IMR-90 (cell line): ENCODE data around the gene SIRT5. TPM values are rescaled to one million over a fixed set of nuclear protein-coding genes. Genes with fewer than 3 reads are reported as not detected.

ENCODE experiments used
- ATAC-seq: fragments of 200-7000 bp; cut with Tn5 transposase; 2 replicates; pipeline ENCODE4 v1.9.1; 2020; ENCODE audit warnings: low read depth, mild to moderate bottlenecking, moderate library complexity
- BruUV-seq: library from RNA; stranded (reverse); fragments of 400-500 nt; replicated peaks from 2 replicates; lab custom pipeline; 2021; lab: Mats Ljungman, UMichigan
- CTCF ChIA-PET: fragments of 300-600 bp; formaldehyde crosslinking; extraction: SDS; loops from one replicate; lab custom pipeline; 2021; ENCODE audit warnings: antibody characterized with exemption; lab: Yijun Ruan, JAX
- POLR2A ChIA-PET: fragments of 300-600 bp; sonication (Branson Sonifier 250); formaldehyde crosslinking; loops from one replicate; lab custom pipeline; 2022; ENCODE audit warnings: antibody characterized with exemption; ENCODE audit not compliant: unreplicated experiment; lab: Charles Lee
- DNase-seq: peaks from one replicate; pipeline ENCODE4 v3.0.0; 2013
- H2AFZ ChIP-seq: replicated peaks from 2 replicates; pipeline ENCODE3; 2013; ENCODE audit warnings: low read length, mild to moderate bottlenecking; ENCODE audit not compliant: poor library complexity
- H2AK5ac ChIP-seq: 2 replicates; pipeline ENCODE4 v1.6.1; 2013; ENCODE audit warnings: low read depth, low read length, inconsistent platforms
- H2AK9ac ChIP-seq: replicated peaks from 2 replicates; pipeline ENCODE3; 2013; ENCODE audit warnings: mild to moderate bottlenecking, low read depth, low read length, moderate library complexity; ENCODE audit not compliant: poor library complexity
- H2BK120ac ChIP-seq: 2 replicates; pipeline ENCODE4 v1.6.1; 2013; ENCODE audit warnings: low read depth, low read length, inconsistent platforms
- H2BK15ac ChIP-seq: 3 replicates; pipeline ENCODE4 v1.6.1; 2013; ENCODE audit warnings: low read depth, low read length, inconsistent platforms
- H2BK20ac ChIP-seq: 2 replicates; pipeline ENCODE4 v1.6.1; 2013; ENCODE audit warnings: low read depth, mild to moderate bottlenecking, inconsistent platforms, low read length, moderate library complexity
- H2BK5ac ChIP-seq: 2 replicates; pipeline ENCODE4 v1.6.1; 2013; ENCODE audit warnings: mild to moderate bottlenecking, low read depth, low read length, inconsistent platforms; ENCODE audit not compliant: poor library complexity, severe bottlenecking
- H3K14ac ChIP-seq: replicated peaks from 2 replicates; pipeline ENCODE4 v1.6.1; 2013; ENCODE audit warnings: low read depth, low read length, inconsistent platforms
- H3K18ac ChIP-seq: 2 replicates; pipeline ENCODE4 v1.6.1; 2013; ENCODE audit warnings: low read depth, low read length, control low read depth
- H3K23ac ChIP-seq: 2 replicates; pipeline ENCODE4 v1.6.1; 2013; ENCODE audit warnings: low read depth, low read length, inconsistent platforms
- H3K27ac ChIP-seq: 2 replicates; pipeline ENCODE4 v1.5.1; 2013; ENCODE audit warnings: mild to moderate bottlenecking, control low read depth, low read length; ENCODE audit not compliant: insufficient read depth
- H3K27me3 ChIP-seq: 2 replicates; pipeline ENCODE4 v1.6.1; 2013; ENCODE audit warnings: low read length; ENCODE audit not compliant: control insufficient read depth, insufficient read depth
- H3K36me3 ChIP-seq: 2 replicates; pipeline ENCODE4 v1.6.1; 2013; ENCODE audit warnings: low read length, mixed read lengths; ENCODE audit not compliant: control insufficient read depth, insufficient read depth
- H3K4ac ChIP-seq: 2 replicates; pipeline ENCODE4 v1.6.1; 2013; ENCODE audit warnings: low read depth, low read length, inconsistent platforms
- H3K4me1 ChIP-seq: 2 replicates; pipeline ENCODE4 v1.6.1; 2013; ENCODE audit warnings: low read length, mixed read lengths; ENCODE audit not compliant: control insufficient read depth, insufficient read depth
- H3K4me2 ChIP-seq: 2 replicates; pipeline ENCODE4 v1.6.1; 2013; ENCODE audit warnings: low read depth, mild to moderate bottlenecking, control low read depth, low read length, moderate library complexity
- H3K4me3 ChIP-seq: 2 replicates; pipeline ENCODE4 v1.5.1; 2013; ENCODE audit warnings: low read depth, mild to moderate bottlenecking, control low read depth, low read length, moderate library complexity; ENCODE audit not compliant: insufficient read depth
- H3K56ac ChIP-seq: 2 replicates; pipeline ENCODE4 v1.6.1; 2013; ENCODE audit warnings: low read length, inconsistent platforms; ENCODE audit not compliant: insufficient read depth; ENCODE audit errors: extremely low read depth
- H3K79me1 ChIP-seq, 2 experiments: 2 replicates each; pipeline ENCODE4 v1.6.1; 2013; ENCODE audit warnings: low read length in 2 of 2, inconsistent platforms in 1 of 2, low read depth in 1 of 2
- H3K9ac ChIP-seq: 2 replicates; pipeline ENCODE4 v1.6.1; 2013; ENCODE audit warnings: low read depth, low read length, control low read depth
- H3K9me1 ChIP-seq: 2 replicates; pipeline ENCODE4 v1.6.1; 2013; ENCODE audit warnings: low read length, inconsistent platforms; ENCODE audit not compliant: insufficient read depth
- H3K9me3 ChIP-seq: 2 replicates; pipeline ENCODE4 v1.6.1; 2013; ENCODE audit warnings: low read length; ENCODE audit not compliant: control insufficient read depth, insufficient read depth
- H4K20me1 ChIP-seq: 2 replicates; pipeline ENCODE4 v1.6.1; 2013; ENCODE audit warnings: low read length, inconsistent platforms; ENCODE audit not compliant: insufficient read depth
- H4K5ac ChIP-seq: 2 replicates; pipeline ENCODE4 v1.6.1; 2013; ENCODE audit warnings: mild to moderate bottlenecking, low read depth, low read length, control low read depth
- H4K8ac ChIP-seq, 2 experiments: 2 replicates each; pipeline ENCODE4 v1.6.1; 2013; ENCODE audit warnings: low read depth in 2 of 2, low read length in 2 of 2, control low read depth in 1 of 2, inconsistent platforms in 1 of 2
- H4K91ac ChIP-seq: 2 replicates; pipeline ENCODE4 v1.6.1; 2013; ENCODE audit warnings: low read depth, low read length, inconsistent platforms; ENCODE audit not compliant: insufficient read depth
- MAFK ChIP-seq: IDR thresholded peaks from 2 replicates; pipeline ENCODE4 v1.6.1; 2012; ENCODE audit warnings: low read depth, low read length, improper control_type of control experiment
- USF2 ChIP-seq: fragments of 150-350 bp; IDR thresholded peaks from 2 replicates; pipeline ENCODE4 v1.6.1; 2017; ENCODE audit warnings: mild to moderate bottlenecking, antibody characterized with exemption, low read length, low read depth
- WGBS, 2 experiments: methylation state at CpG; one replicate each; pipeline versions ENCODE4 v1.1.5 to v1.1.7; 2013; ENCODE audit warnings: missing lambda C conversion rate in 2 of 2; ENCODE audit not compliant: insufficient read length in 1 of 2; ENCODE audit errors: extremely low coverage in 2 of 2; 5-methylcytosine and 5-hydroxymethylcytosine counted together
- dilution Hi-C: fragments of 300-500 bp; cut with HindIII; formaldehyde crosslinking; loops from one replicate; pipeline ENCODE4 v1.14.3; 2018; ENCODE audit warnings: low sequenced_read_pairs; ENCODE audit not compliant: unreplicated experiment
- in situ Hi-C: fragments of 300-500 bp; cut with MboI; formaldehyde crosslinking; loops from 3 replicates; pipeline ENCODE4 v1.14.3; 2019; ENCODE audit warnings: low sequenced_read_pairs, inconsistent platforms, mixed read lengths
- intact Hi-C: fragments of 100-400 bp; cut with micrococcal nuclease; formaldehyde crosslinking; loops from 2 replicates; pipeline ENCODE4 v1.10.0; 2022
- polyA plus RNA-seq, 3 experiments: library from polyadenylated mRNA; depleted of rRNA; stranded (reverse); fragments of >200 nt; gene quantifications; 2 replicates each; pipeline ENCODE4 v1.2.3, GENCODE V29; 2012; ENCODE audit warnings: low replicate concordance in 1 of 3
- total RNA-seq: library from RNA; depleted of rRNA; stranded (reverse); fragments of >200 nt; gene quantifications from 2 replicates; pipeline ENCODE4 v1.2.3, GENCODE V29; 2012

SIRT5 gene
- total and polyA plus RNA-seq, 2 of the 4 experiments (the other 2 are of a cell fraction), result 4.7 to 5.2 TPM

GRCh38 chr6:13560651-13561044 lies 13.8 kb upstream of the SIRT5 start:
- in situ Hi-C loops, result no loop called here
- Histone ChIP-seq H3K9me3 (no peaks in the 10 kb centered on the region), H2AK5ac (no peak overlapping the region), H3K9me1 (no peaks in the 10 kb centered on the region), H4K91ac (no peak overlapping the region), H3K4me1 (0 out of 2 replicates have a peak, but pooled peaks cover 1% of the 10 kb centered on the region), H3K4me3 (no peak overlapping the region), H3K23ac (no peak overlapping the region), H3K4me2 (no peak overlapping the region), H2BK20ac (no peak overlapping the region), H4K8ac (no peak overlapping the region), H3K27ac (no peak overlapping the region), H2BK15ac (no peak overlapping the region), H2AK9ac (no peak overlapping the region), H3K4ac (no peak overlapping the region), H3K36me3 (no peaks in the 10 kb centered on the region), H2AFZ (no peak overlapping the region), H2BK5ac (no peak overlapping the region), H3K27me3 (peaks cover 10% of the 10 kb centered on the region), H2BK120ac (no peak overlapping the region), H3K14ac (no peak overlapping the region), H3K79me1 (no peaks in the 10 kb centered on the region), H3K9ac (no peak overlapping the region), H4K5ac (no peak overlapping the region), H4K20me1 (no peaks in the 10 kb centered on the region), H3K56ac (no peak overlapping the region), H3K18ac (no peak overlapping the region)
- CTCF ChIA-PET, result interaction anchor here (0.9 kb wide), 1 partner anchor 15 kb away, joined by 3 read pairs; no protein-coding TSS in a partner anchor
- dilution Hi-C loops, result no loop called here
- BruUV-seq, result no TSS peak
- 100% methylated on average over 1 of the region's 2 CpGs; no CpG with 5 or more reads in 1 of the 2 experiments for WGBS, 2 experiments
- TF ChIP-seq MAFK (no peak), USF2 (peak; percentile 55; the same call in 1 of the 2 replicates)
- no peak for DNase-seq
- no peak for ATAC-seq
- intact Hi-C loops, result no loop called here
- POLR2A ChIA-PET, result no interaction called here
